Activated CD4-positive, alpha-beta memory T cell treated with anti-CD3 and anti-CD28 coated beads, Interleukin-2, amount 10 ng/mL, durations not matched to agents 7 days and 5 days (primary cell): ENCODE results near the gene IRF3. TPM values are rescaled to one million over a fixed set of nuclear protein-coding genes. Genes with fewer than 3 reads are reported as not detected.
"Not testable (repeated sequence)": the region's sequence is repeated elsewhere in the genome, so short reads cannot be mapped to it uniquely, and the experiment has no call there.

ENCODE experiments used
- CTCF ChIA-PET: fragments of 350-600 bp; sonication (Branson Sonifier 250); formaldehyde crosslinking; loops from one replicate; lab custom pipeline; 2021; ENCODE audit warnings: antibody characterized with exemption, inconsistent platforms; lab: Charles Lee
- POLR2A ChIA-PET: fragments of 350-600 bp; sonication (Branson Sonifier 250); formaldehyde crosslinking; loops from one replicate; lab custom pipeline; 2021; ENCODE audit warnings: antibody characterized with exemption; lab: Charles Lee
- DNase-seq: peaks from one replicate; pipeline ENCODE4 v3.0.0-alpha.2; 2020
- H3K27ac Mint-ChIP-seq: one replicate; pipeline ENCODE4 v1.8.0; 2021; ENCODE audit warnings: mild to moderate bottlenecking, mixed read lengths
- H3K27me3 Mint-ChIP-seq: one replicate; pipeline ENCODE4 v1.8.0; 2021; ENCODE audit warnings: mixed read lengths
- H3K36me3 Mint-ChIP-seq: one replicate; pipeline ENCODE4 v1.8.0; 2021; ENCODE audit warnings: low read depth, mixed read lengths
- H3K4me1 Mint-ChIP-seq: one replicate; pipeline ENCODE4 v1.8.0; 2021; ENCODE audit warnings: mixed read lengths
- H3K4me3 Mint-ChIP-seq: one replicate; pipeline ENCODE4 v1.8.0; 2021; ENCODE audit warnings: mild to moderate bottlenecking, mixed read lengths
- H3K9me3 Mint-ChIP-seq: one replicate; pipeline ENCODE4 v1.8.0; 2021; ENCODE audit warnings: mixed read lengths
- total RNA-seq, 2 experiments: library from RNA; stranded (reverse); gene quantifications; one replicate each; pipeline ENCODE4 v1.2.3, GENCODE V29; 2021

The IRF3 gene
- total RNA-seq, 2 experiments from 2014 or later: 163 to 174 TPM

GRCh38 chr19:49635530-49636232 is 30.0 kb downstream of the IRF3 start:
- no peak for DNase-seq
- Mint-ChIP-seq H3K4me3 (no peak overlapping the region), H3K27ac (no peak overlapping the region), H3K36me3 (no peaks in the 10 kb centered on the region), H3K9me3 (no peaks in the 10 kb centered on the region), H3K4me1 (peaks cover 26% of the 10 kb centered on the region), H3K27me3 (peaks cover 6% of the 10 kb centered on the region)
- ChIA-PET POLR2A (interaction anchor here (0.6 to 1.3 kb wide), 2 partner anchors 12 to 17 kb away, joined by 3 read pairs; no protein-coding TSS in a partner anchor), CTCF (no interaction called here)

DNA sequence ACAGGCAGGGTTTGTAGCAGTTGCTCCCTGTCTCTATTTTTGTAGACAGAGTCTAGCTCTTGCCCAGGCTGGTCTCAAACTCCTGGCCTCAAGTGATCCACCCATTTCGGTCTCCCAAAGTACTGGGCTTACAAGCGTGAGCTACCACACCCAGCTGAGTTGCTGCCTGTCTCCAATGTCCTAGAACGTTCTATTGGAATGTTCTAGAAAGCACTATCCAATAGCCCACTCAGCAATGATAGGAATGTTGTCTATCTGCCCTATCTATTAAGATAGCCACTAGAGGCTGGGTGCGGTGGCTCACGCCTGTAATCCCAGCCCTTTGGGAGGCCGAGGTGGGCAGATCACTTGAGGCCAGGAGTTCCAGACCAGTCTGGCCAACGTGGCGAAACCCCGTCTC is 32.4 kb downstream of the IRF3 start:
- H3K36me3 Mint-ChIP-seq, H3K27ac Mint-ChIP-seq, H3K9me3 Mint-ChIP-seq, DNase-seq, H3K4me3 Mint-ChIP-seq, H3K27me3 Mint-ChIP-seq, CTCF ChIA-PET: not testable (repeated sequence)
- peaks cover 10% of the 10 kb centered on the region for H3K4me1 Mint-ChIP-seq
- POLR2A ChIA-PET: interaction anchor here (1.0 kb wide), 1 partner anchor 15 kb away, joined by 4 read pairs; no protein-coding TSS in a partner anchor

- Mint-ChIP-seq H3K27ac (no peak overlapping the region), H3K4me3 (no peak overlapping the region), H3K4me1 (peaks cover 5% of the 10 kb centered on the region), H3K36me3 (peaks cover 13% of the 10 kb centered on the region), H3K9me3 (no peaks in the 10 kb centered on the region), H3K27me3 (no peaks in the 10 kb centered on the region)
- POLR2A ChIA-PET: no interaction called here
- DNase-seq: no peak
- CTCF ChIA-PET: interaction anchor here (0.8 kb wide), 1 partner anchor 45 kb away, joined by 3 read pairs; no protein-coding TSS in a partner anchor
Measured at GRCh38 chr19:49632576-49632975, 33.1 kb downstream of the IRF3 start.

GRCh38 chr19:49631610-49632192 is 34.0 kb downstream of the IRF3 start:
- no peak overlapping the region for H3K4me3 Mint-ChIP-seq
- no peaks in the 10 kb centered on the region for H3K27me3 Mint-ChIP-seq
- ChIA-PET POLR2A (interaction anchor here (0.8 kb wide), 1 partner anchor 9 kb away, joined by 3 read pairs; no protein-coding TSS in a partner anchor), CTCF (no interaction called here)
- peaks cover 3% of the 10 kb centered on the region for H3K4me1 Mint-ChIP-seq
- no peak for DNase-seq
- H3K36me3 Mint-ChIP-seq: peaks cover 16% of the 10 kb centered on the region
- H3K27ac Mint-ChIP-seq: no peak overlapping the region
- no peaks in the 10 kb centered on the region for H3K9me3 Mint-ChIP-seq

DNA sequence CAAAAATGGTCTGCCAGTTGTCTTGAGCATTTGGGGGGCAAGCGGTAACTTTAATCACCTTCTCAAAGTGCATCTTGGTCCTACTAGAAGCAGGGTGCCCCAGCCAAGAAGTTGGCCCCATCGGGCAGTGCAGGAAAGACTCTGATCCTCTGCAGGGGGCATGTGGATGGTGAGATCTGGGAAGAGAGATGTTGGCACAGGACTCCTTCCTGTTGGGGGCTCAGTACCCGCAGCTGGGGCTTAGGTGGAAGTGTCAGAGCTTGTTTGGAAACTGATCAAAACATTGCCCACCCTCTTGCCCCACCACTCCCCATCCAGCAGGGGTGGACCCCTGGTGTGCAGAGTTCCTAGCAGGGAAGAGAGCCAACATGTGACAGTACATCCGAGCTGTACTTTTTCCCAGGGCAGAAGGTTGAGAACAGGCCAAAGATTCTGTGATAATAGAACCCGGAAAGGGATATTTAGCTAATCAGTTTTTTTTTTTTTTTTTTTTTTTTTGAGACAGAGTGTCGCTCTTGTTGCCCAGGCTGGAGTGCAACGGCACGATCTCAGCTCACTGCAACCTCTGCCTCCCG is 34.6 kb downstream of the IRF3 start:
- no peak for DNase-seq
- ChIA-PET CTCF (no interaction called here), POLR2A (interaction anchor here (0.8 kb wide), 1 partner anchor 10 kb away, joined by 3 read pairs; no protein-coding TSS in a partner anchor)
- H3K27ac Mint-ChIP-seq: no peak overlapping the region
- peaks cover 16% of the 10 kb centered on the region for H3K36me3 Mint-ChIP-seq
- H3K27me3 Mint-ChIP-seq: no peaks in the 10 kb centered on the region
- no peak overlapping the region for H3K4me3 Mint-ChIP-seq
- no peaks in the 10 kb centered on the region for H3K9me3 Mint-ChIP-seq
- H3K4me1 Mint-ChIP-seq: peaks cover 3% of the 10 kb centered on the region

GRCh38 chr19:49629659-49630058 is 36.0 kb downstream of the IRF3 start:
- Mint-ChIP-seq H3K4me1 (no peaks in the 10 kb centered on the region), H3K27ac (no peak overlapping the region), H3K27me3 (no peaks in the 10 kb centered on the region), H3K9me3 (no peaks in the 10 kb centered on the region), H3K36me3 (peaks cover 21% of the 10 kb centered on the region), H3K4me3 (no peak overlapping the region)
- POLR2A ChIA-PET: interaction anchor here (0.6 kb wide), 1 partner anchor 37 kb away, joined by 3 read pairs; no protein-coding TSS in a partner anchor
- DNase-seq: no peak
- CTCF ChIA-PET: no interaction called here

- DNase-seq: no peak
- H3K4me3 Mint-ChIP-seq: no peak overlapping the region
- CTCF ChIA-PET: no interaction called here
- peaks cover 45% of the 10 kb centered on the region for H3K36me3 Mint-ChIP-seq
- H3K27ac Mint-ChIP-seq: no peak overlapping the region
- H3K27me3 Mint-ChIP-seq: no peaks in the 10 kb centered on the region
- H3K9me3 Mint-ChIP-seq: no peaks in the 10 kb centered on the region
- POLR2A ChIA-PET: no interaction called here
- H3K4me1 Mint-ChIP-seq: no peaks in the 10 kb centered on the region
Measured at GRCh38 chr19:49626226-49626625, 39.4 kb downstream of the IRF3 start.

- ChIA-PET POLR2A (no interaction called here), CTCF (no interaction called here)
- no peaks in the 10 kb centered on the region for H3K27me3 Mint-ChIP-seq
- no peaks in the 10 kb centered on the region for H3K9me3 Mint-ChIP-seq
- no peak overlapping the region for H3K4me3 Mint-ChIP-seq
- DNase-seq: no peak
- peaks cover 48% of the 10 kb centered on the region for H3K36me3 Mint-ChIP-seq
- H3K4me1 Mint-ChIP-seq: no peaks in the 10 kb centered on the region
- no peak overlapping the region for H3K27ac Mint-ChIP-seq
Measured at GRCh38 chr19:49624967-49625910, 40.4 kb downstream of the IRF3 start.

GRCh38 chr19:49617860-49618259 is 47.8 kb downstream of the IRF3 start:
- H3K27ac Mint-ChIP-seq, H3K27me3 Mint-ChIP-seq, H3K9me3 Mint-ChIP-seq, H3K4me3 Mint-ChIP-seq, CTCF ChIA-PET, DNase-seq: not testable (repeated sequence)
- POLR2A ChIA-PET: interaction anchor here (1.1 kb wide), 1 partner anchor 16 kb away, joined by 4 read pairs; no protein-coding TSS in a partner anchor
- H3K36me3 Mint-ChIP-seq: peaks cover 67% of the 10 kb centered on the region
- H3K4me1 Mint-ChIP-seq: peaks cover 13% of the 10 kb centered on the region

- no peaks in the 10 kb centered on the region for H3K9me3 Mint-ChIP-seq
- H3K36me3 Mint-ChIP-seq: peaks cover 67% of the 10 kb centered on the region
- no peak for DNase-seq
- H3K27ac Mint-ChIP-seq: no peak overlapping the region
- H3K27me3 Mint-ChIP-seq: no peaks in the 10 kb centered on the region
- CTCF ChIA-PET: no interaction called here
- POLR2A ChIA-PET: interaction anchor here (0.7 kb wide), 1 partner anchor 22 kb away, joined by 3 read pairs; no protein-coding TSS in a partner anchor
- H3K4me3 Mint-ChIP-seq: no peak overlapping the region
- peaks cover 17% of the 10 kb centered on the region for H3K4me1 Mint-ChIP-seq
Measured at GRCh38 chr19:49616945-49617344, 48.7 kb downstream of the IRF3 start.

DNA sequence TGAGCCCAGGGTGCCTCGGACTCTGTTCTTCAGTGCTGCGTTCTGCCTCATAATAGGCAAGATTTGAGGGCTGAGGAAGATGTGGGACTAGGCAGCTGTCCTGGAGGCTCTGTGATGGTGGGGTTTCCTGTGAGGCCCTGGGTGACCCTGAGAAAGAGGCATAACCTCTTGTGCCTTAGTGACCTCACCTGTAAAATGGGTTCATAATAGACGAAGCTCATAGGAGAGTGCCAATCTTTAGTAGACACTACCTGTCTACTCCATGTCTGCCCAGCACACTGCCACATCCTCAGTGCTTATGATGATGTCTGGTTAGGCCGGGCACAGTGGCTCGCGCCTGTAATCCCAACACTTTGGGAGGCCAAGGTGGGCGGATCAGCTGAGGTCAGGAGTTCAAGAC is 49.1 kb downstream of the IRF3 start:
- Mint-ChIP-seq H3K27ac (no peak overlapping the region), H3K4me3 (no peak overlapping the region), H3K36me3 (peaks cover 62% of the 10 kb centered on the region), H3K4me1 (peaks cover 17% of the 10 kb centered on the region), H3K9me3 (no peaks in the 10 kb centered on the region), H3K27me3 (no peaks in the 10 kb centered on the region)
- ChIA-PET POLR2A (interaction anchor here (0.7 kb wide), 1 partner anchor 22 kb away, joined by 3 read pairs; no protein-coding TSS in a partner anchor), CTCF (interaction anchor here (0.6 kb wide), 1 partner anchor 14 kb away, joined by 3 read pairs; no protein-coding TSS in a partner anchor)
- DNase-seq: no peak

GRCh38 chr19:49615861-49616260 is 49.8 kb downstream of the IRF3 start:
- H3K27me3 Mint-ChIP-seq: no peaks in the 10 kb centered on the region
- no peak overlapping the region for H3K4me3 Mint-ChIP-seq
- peaks cover 17% of the 10 kb centered on the region for H3K4me1 Mint-ChIP-seq
- DNase-seq: no peak
- peaks cover 60% of the 10 kb centered on the region for H3K36me3 Mint-ChIP-seq
- H3K27ac Mint-ChIP-seq: no peak overlapping the region
- H3K9me3 Mint-ChIP-seq: no peaks in the 10 kb centered on the region
- CTCF ChIA-PET: interaction anchor here (0.6 kb wide), 1 partner anchor 15 kb away, joined by 3 read pairs; no protein-coding TSS in a partner anchor
- POLR2A ChIA-PET: no interaction called here
